Gastroesophageal sphincter (tissue), 3 donors: ENCODE data around the gene NHEJ1.

Source experiments
- EP300 ChIP-seq: sonication (generic); formaldehyde crosslinking; IDR thresholded peaks from one replicate; pipeline ENCODE4 v1.6.1; 2017; ENCODE audit warnings: antibody characterized with exemption, mild to moderate bottlenecking
- POLR2A ChIP-seq, 2 donors: fragments of 450-650 bp; IDR thresholded peaks; one replicate each; pipeline ENCODE4 v1.6.1; 2017; ENCODE audit warnings: antibody characterized with exemption in 2 of 2, mild to moderate bottlenecking in 2 of 2, moderate library complexity in 1 of 2
- POLR2AphosphoS5 ChIP-seq: sonication (generic); formaldehyde crosslinking; IDR thresholded peaks from one replicate; pipeline ENCODE4 v1.6.1; 2017; ENCODE audit warnings: antibody characterized with exemption
- TF ChIP-seq, protein P1 (sequence below), 4 experiments: fragments of 200-600 bp in 2 of 4; fragments of 450-650 bp in 2 of 4; sonication (generic) in 1 of 4; IDR thresholded peaks; one replicate each; pipeline ENCODE4 v1.5.1; 2017 to 2019; ENCODE audit warnings: antibody characterized with exemption in 4 of 4, mild to moderate bottlenecking in 2 of 4, moderate library complexity in 2 of 4

DNA sequence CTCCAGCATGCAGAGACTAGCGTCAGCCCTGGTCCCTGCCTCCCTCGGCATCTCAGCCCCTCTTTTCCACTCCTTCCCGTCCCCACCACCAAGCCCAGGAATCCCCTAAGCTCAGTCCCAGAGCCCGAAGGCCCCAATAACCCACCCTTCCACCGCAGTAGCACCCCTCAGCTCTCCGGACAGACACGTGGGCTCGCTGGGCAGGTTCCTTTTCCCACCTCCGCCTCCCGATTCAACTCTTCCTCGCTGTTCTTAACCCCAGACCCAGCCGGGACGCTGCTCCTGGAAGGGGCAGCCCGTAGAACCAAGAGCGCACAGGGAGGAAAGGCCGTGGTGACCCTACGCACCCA is 101.3 kb downstream of the NHEJ1 start:
- TF ChIP-seq, protein P1, sequence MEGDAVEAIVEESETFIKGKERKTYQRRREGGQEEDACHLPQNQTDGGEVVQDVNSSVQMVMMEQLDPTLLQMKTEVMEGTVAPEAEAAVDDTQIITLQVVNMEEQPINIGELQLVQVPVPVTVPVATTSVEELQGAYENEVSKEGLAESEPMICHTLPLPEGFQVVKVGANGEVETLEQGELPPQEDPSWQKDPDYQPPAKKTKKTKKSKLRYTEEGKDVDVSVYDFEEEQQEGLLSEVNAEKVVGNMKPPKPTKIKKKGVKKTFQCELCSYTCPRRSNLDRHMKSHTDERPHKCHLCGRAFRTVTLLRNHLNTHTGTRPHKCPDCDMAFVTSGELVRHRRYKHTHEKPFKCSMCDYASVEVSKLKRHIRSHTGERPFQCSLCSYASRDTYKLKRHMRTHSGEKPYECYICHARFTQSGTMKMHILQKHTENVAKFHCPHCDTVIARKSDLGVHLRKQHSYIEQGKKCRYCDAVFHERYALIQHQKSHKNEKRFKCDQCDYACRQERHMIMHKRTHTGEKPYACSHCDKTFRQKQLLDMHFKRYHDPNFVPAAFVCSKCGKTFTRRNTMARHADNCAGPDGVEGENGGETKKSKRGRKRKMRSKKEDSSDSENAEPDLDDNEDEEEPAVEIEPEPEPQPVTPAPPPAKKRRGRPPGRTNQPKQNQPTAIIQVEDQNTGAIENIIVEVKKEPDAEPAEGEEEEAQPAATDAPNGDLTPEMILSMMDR (IDR thresholded peaks at IDR 0.05), result no peak
- no peak for TF ChIP-seq EP300
- no peak for TF ChIP-seq POLR2AphosphoS5
- TF ChIP-seq POLR2A (IDR thresholded peaks at IDR 0.05), result no peak
